Heart left ventricle (tissue), 16 donors: ENCODE results near the gene SLC6A20. TPM values are rescaled to one million over a fixed set of nuclear protein-coding genes. Genes with fewer than 3 reads are reported as not detected.
A peak's percentile ranks its signal among the peaks of the same experiment; 100 is the strongest.

Experiments used
- ATAC-seq, 4 donors: fragments of 200-7000 bp; cut with Tn5 transposase; one replicate each; pipeline ENCODE4 v1.9.1; 2020 to 2022; ENCODE audit warnings: moderate library complexity in 4 of 4, mild to moderate bottlenecking in 3 of 4, moderate number of reproducible peaks in 1 of 4
- DNase-seq, 5 donors: peaks; one replicate each; pipeline ENCODE4 v3.0.0-alpha.2; 2020
- H3K27ac ChIP-seq, 12 donors: fragments of 200-600 bp; sonication (generic) in 4 of 12; one replicate each; pipeline versions ENCODE4 v1.5.0 to v1.8.0; 2016 to 2022; ENCODE audit warnings: mild to moderate bottlenecking in 2 of 12
- H3K27me3 ChIP-seq, 9 donors: fragments of 200-600 bp; sonication (generic) in 2 of 9; one replicate each; pipeline versions ENCODE4 v1.5.1 to v1.8.0; 2016 to 2022; ENCODE audit warnings: mild to moderate bottlenecking in 3 of 9
- H3K36me3 ChIP-seq, 9 donors: fragments of 200-600 bp; sonication (generic) in 2 of 9; one replicate each; pipeline versions ENCODE4 v1.5.0 to v1.8.0; 2018 to 2022; ENCODE audit warnings: mild to moderate bottlenecking in 2 of 9
- H3K4me1 ChIP-seq, 12 donors: fragments of 200-600 bp; sonication (generic) in 4 of 12; one replicate each; pipeline versions ENCODE4 v1.5.0 to v1.8.0; 2016 to 2022; ENCODE audit warnings: mild to moderate bottlenecking in 3 of 12
- H3K4me3 ChIP-seq, 12 donors: fragments of 200-600 bp; sonication (generic) in 4 of 12; one replicate each; pipeline versions ENCODE4 v1.5.0 to v1.8.0; 2017 to 2022; ENCODE audit warnings: mild to moderate bottlenecking in 9 of 12, moderate library complexity in 4 of 12
- H3K9me3 ChIP-seq, 12 donors: fragments of 200-600 bp; sonication (generic) in 4 of 12; one replicate each; pipeline versions ENCODE4 v1.5.0 to v1.8.0; 2016 to 2022; ENCODE audit warnings: mild to moderate bottlenecking in 1 of 12
- CTCF ChIP-seq, 12 donors: fragments of 200-600 bp; sonication (generic) in 4 of 12; IDR thresholded peaks; one replicate each; pipeline versions ENCODE4 v1.5.0 to v1.8.0; 2018 to 2022; ENCODE audit warnings: antibody characterized with exemption in 12 of 12, mild to moderate bottlenecking in 5 of 12
- POLR2A ChIP-seq, 2 donors: fragments of 450-650 bp; IDR thresholded peaks; one replicate each; pipeline ENCODE4 v1.6.1; 2017; ENCODE audit warnings: antibody characterized with exemption in 2 of 2, mild to moderate bottlenecking in 2 of 2, moderate library complexity in 2 of 2
- WGBS, 4 donors: extraction: QIAGEN DNeasy Blood & Tissue Kit in 2 of 4; methylation state at CpG; one replicate each; pipeline versions ENCODE4 v1.1.5 to v1.1.7; 2013 to 2018; 5-methylcytosine and 5-hydroxymethylcytosine counted together
- intact Hi-C, 10 donors: fragments of 100-400 bp; cut with DNase I; formaldehyde crosslinking; loops; one replicate each; pipeline versions ENCODE4 v1.11.1 to v1.14.2; 2022
- polyA plus RNA-seq, 2 donors: library from polyadenylated mRNA; stranded (reverse); fragments of 200-250 nt; gene quantifications; one replicate each; pipeline ENCODE4 v1.2.3, GENCODE V29; 2013
- total RNA-seq, 9 donors: library from RNA; depleted of rRNA in 2 of 9; stranded (reverse); fragments of >200 nt in 2 of 9; fragmentation: NEBNext Ultra II Directional in 3 of 9; extraction: Animal tissue kit (Norgen Biotek cat#: 25700) in 3 of 9; gene quantifications; one replicate each; pipeline versions ENCODE4 v1.1.0 to v1.2.4, GENCODE V29; 2016 to 2023
- donor health status: ischemic (EF 13 %, LVEDD 7.1; RV severe dilation, severe dysfunction).
- donor health status: healthy with polysubstance abuse.
- donor health status: DM: no; HTN: yes; CAD: no.
- donor health status: DM: no; HTN: no; CAD: no.
- donor health status: ischemic (EF 25% LVEDD 6.9; RV normal size, moderate dysfunction).
- donor health status: ischemic (EF 25% LVEDD 5.7; RV mildly dilated, moderate dysfunction).
- donor health status: healthy.
- donor health status: DM: yes; HTN: yes; CAD: no.
- donor health status: ischemic (EF 35%, LVEDD 5.7; RV mildly dilated, moderate dysfunction).
- donor health status: nonischemic (EF 11% LVEDD 7.7; RV severe dilation, severe dysfunction).
- donor health status: DM: yes; HTN: yes; CAD: no.
- donor health status: PGD.
- donor health status: ischemic (EF 29% LVEDD 5.4; RV normal size, mild dysfunction).
- donor health status: nonischemic (EF 23%, LVEDD 6.1; RV moderate dilation, normal function).

SLC6A20 gene
- total and polyA plus RNA-seq, 11 donors, result 0.12 to 0.59 (median 0.19) TPM; not detected in 8

GRCh38 chr3:45771166-45771775, 25.1 kb downstream of the SLC6A20 start:
- no peak for TF ChIP-seq POLR2A (IDR thresholded peaks at IDR 0.05)
- no peak for TF ChIP-seq CTCF (IDR thresholded peaks at IDR 0.05)
- Histone ChIP-seq H3K9me3 (peaks cover 0 to 13% (median 0%) of the 10 kb centered on the region in 12 donors), H3K4me3 (no peak overlapping the region), H3K4me1 (no peaks in the 10 kb centered on the region), H3K27me3 (peaks cover 0 to 8% (median 0%) of the 10 kb centered on the region in 9 donors), H3K36me3 (no peaks in the 10 kb centered on the region), H3K27ac (no peak overlapping the region)
- DNase-seq, result peak in 1 of 5 donors; percentile 11
- WGBS, 4 donors, result 92 to 97% (median 96%) methylated on average over 9 of the region's 9 CpGs
- no peak for ATAC-seq
- intact Hi-C loops, result no loop called here

- no peak overlapping the region for H3K27ac ChIP-seq
- H3K36me3 ChIP-seq, result no peaks in the 10 kb centered on the region
- DNase-seq, result no peak
- no peak for ATAC-seq
- intact Hi-C loops, result loop anchor here in 6 of 10 donors (5.0 to 10.0 kb wide), 5 partner anchors 159 to 609 kb away; partner anchors contain the start of gene CCR5 (in 1 of the 6)
- H3K9me3 ChIP-seq, result peaks cover 0 to 13% (median 0%) of the 10 kb centered on the region in 12 donors
- no peak overlapping the region for H3K4me3 ChIP-seq
- H3K4me1 ChIP-seq, result no peaks in the 10 kb centered on the region
- WGBS, 4 donors, result 77 to 84% (median 82%) methylated on average over 8 of the region's 8 CpGs
- peaks cover 0 to 10% (median 0%) of the 10 kb centered on the region in 9 donors for H3K27me3 ChIP-seq
- no peak for TF ChIP-seq CTCF (IDR thresholded peaks at IDR 0.05)
- TF ChIP-seq POLR2A (IDR thresholded peaks at IDR 0.05), result no peak
These were observed 30.4 kb downstream of the SLC6A20 start for GRCh38 chr3:45765958-45766357.

- Histone ChIP-seq H3K9me3 (peaks cover 0 to 13% (median 0%) of the 10 kb centered on the region in 12 donors), H3K4me3 (no peak overlapping the region), H3K4me1 (no peaks in the 10 kb centered on the region), H3K27me3 (peaks cover 0 to 13% (median 0%) of the 10 kb centered on the region in 9 donors), H3K36me3 (no peaks in the 10 kb centered on the region), H3K27ac (no peak overlapping the region)
- 87 to 89% (median 88%) methylated on average over 9 of the region's 9 CpGs for WGBS, 4 donors
- no peak for TF ChIP-seq CTCF (IDR thresholded peaks at IDR 0.05)
- no peak for ATAC-seq
- intact Hi-C loops, result loop anchor here in 6 of 10 donors (5.0 to 10.0 kb wide), 5 partner anchors 159 to 609 kb away; partner anchors contain the start of gene CCR5 (in 1 of the 6)
- no peak for DNase-seq
These were observed 31.0 kb downstream of the SLC6A20 start for GRCh38 chr3:45765266-45765851.

- no peak for ATAC-seq
- Histone ChIP-seq H3K9me3 (peaks cover 0 to 13% (median 0%) of the 10 kb centered on the region in 12 donors), H3K27ac (no peak overlapping the region), H3K36me3 (no peaks in the 10 kb centered on the region), H3K27me3 (peaks cover 0 to 27% (median 0%) of the 10 kb centered on the region in 9 donors), H3K4me1 (no peaks in the 10 kb centered on the region), H3K4me3 (no peak overlapping the region)
- intact Hi-C loops, result loop anchor here in 8 of 10 donors (2.0 to 10.0 kb wide), 10 partner anchors 64 to 612 kb away; partner anchors contain the start of gene CCR5 (in 1 of the 8)
- DNase-seq, result no peak
- WGBS, 4 donors, result 87 to 100% (median 92%) methylated on average over 2 to 5 of the region's 5 CpGs
- TF ChIP-seq POLR2A (IDR thresholded peaks at IDR 0.05) (no peak), CTCF (IDR thresholded peaks at IDR 0.05) (no peak)
These were observed 33.0 kb downstream of the SLC6A20 start for GRCh38 chr3:45763303-45763675.
